Esophagus squamous epithelium (tissue), 5 donors: ENCODE data around the gene IL21R. TPM values are rescaled to one million over a fixed set of nuclear protein-coding genes. Genes with fewer than 3 reads are reported as not detected.
A peak's percentile ranks its signal among the peaks of the same experiment; 100 is the strongest.

Experiments used
- DNase-seq: peaks from one replicate; lab custom pipeline; 2025; lab: John Stamatoyannopoulos, UW
- H3K27ac ChIP-seq, 4 donors: fragments of 200-600 bp; sonication (generic); one replicate each; pipeline ENCODE4 v1.5.1; 2016 to 2019; ENCODE audit warnings: mild to moderate bottlenecking in 1 of 4
- H3K27me3 ChIP-seq, 4 donors: fragments of 200-600 bp; sonication (generic); 1 replicate in 3 of 4; 2 replicates in 1 of 4; pipeline versions ENCODE4 v1.5.1 to v1.6.0; 2017 to 2021; ENCODE audit warnings: antibody characterized with exemption in 1 of 4
- H3K36me3 ChIP-seq, 3 donors: fragments of 200-600 bp; sonication (generic); one replicate each; pipeline ENCODE4 v1.5.1; 2016 to 2019
- H3K4me1 ChIP-seq, 3 donors: fragments of 200-600 bp; sonication (generic); one replicate each; pipeline ENCODE4 v1.5.1; 2017 to 2019
- H3K4me3 ChIP-seq, 4 donors: fragments of 200-600 bp; sonication (generic); 1 replicate in 3 of 4; 2 replicates in 1 of 4; pipeline ENCODE4 v1.5.1; 2016 to 2019; ENCODE audit warnings: mild to moderate bottlenecking in 2 of 4, moderate library complexity in 1 of 4
- H3K9me3 ChIP-seq, 3 donors: fragments of 200-600 bp; sonication (generic); one replicate each; pipeline ENCODE4 v1.5.1; 2016 to 2019
- POLR2A ChIP-seq, 4 donors: fragments of 450-650 bp; IDR thresholded peaks; one replicate each; pipeline ENCODE4 v1.6.1; 2017; ENCODE audit warnings: antibody characterized with exemption in 4 of 4, mild to moderate bottlenecking in 4 of 4, moderate library complexity in 3 of 4
- WGBS, 2 donors: methylation state at CpG; one replicate each; pipeline ENCODE4 v1.1.5; 2018; 5-methylcytosine and 5-hydroxymethylcytosine counted together
- intact Hi-C: fragments of 100-400 bp; cut with DNase I; formaldehyde crosslinking; loops from one replicate; pipeline ENCODE4 v1.15.0; 2022
- total RNA-seq, 4 donors: library from RNA; depleted of rRNA; stranded (reverse); fragments of >200 nt; gene quantifications; one replicate each; pipeline ENCODE4 v1.1.0, GENCODE V29; 2016
- TF ChIP-seq, protein P1 (sequence below), 6 experiments: fragments of 450-650 bp in 4 of 6; fragments of 200-600 bp in 2 of 6; sonication (generic) in 2 of 6; IDR thresholded peaks; one replicate each; pipeline ENCODE4 v1.5.1; 2016 to 2019; ENCODE audit warnings: antibody characterized with exemption in 6 of 6, mild to moderate bottlenecking in 4 of 6, moderate library complexity in 4 of 6
- donor health status: DM: yes; HTN: yes; CAD: no.

The IL21R gene
- total RNA-seq, 4 donors from 2014 or later = 0.23 to 1.2 (median 0.39) TPM

GRCh38 chr16:27368358-27368722, 33.6 kb upstream of the IL21R start:
- intact Hi-C loops = loop anchor here (5.0 kb wide), 1 partner anchor 131 kb away; no protein-coding TSS in a partner anchor
- TF ChIP-seq, protein P1, sequence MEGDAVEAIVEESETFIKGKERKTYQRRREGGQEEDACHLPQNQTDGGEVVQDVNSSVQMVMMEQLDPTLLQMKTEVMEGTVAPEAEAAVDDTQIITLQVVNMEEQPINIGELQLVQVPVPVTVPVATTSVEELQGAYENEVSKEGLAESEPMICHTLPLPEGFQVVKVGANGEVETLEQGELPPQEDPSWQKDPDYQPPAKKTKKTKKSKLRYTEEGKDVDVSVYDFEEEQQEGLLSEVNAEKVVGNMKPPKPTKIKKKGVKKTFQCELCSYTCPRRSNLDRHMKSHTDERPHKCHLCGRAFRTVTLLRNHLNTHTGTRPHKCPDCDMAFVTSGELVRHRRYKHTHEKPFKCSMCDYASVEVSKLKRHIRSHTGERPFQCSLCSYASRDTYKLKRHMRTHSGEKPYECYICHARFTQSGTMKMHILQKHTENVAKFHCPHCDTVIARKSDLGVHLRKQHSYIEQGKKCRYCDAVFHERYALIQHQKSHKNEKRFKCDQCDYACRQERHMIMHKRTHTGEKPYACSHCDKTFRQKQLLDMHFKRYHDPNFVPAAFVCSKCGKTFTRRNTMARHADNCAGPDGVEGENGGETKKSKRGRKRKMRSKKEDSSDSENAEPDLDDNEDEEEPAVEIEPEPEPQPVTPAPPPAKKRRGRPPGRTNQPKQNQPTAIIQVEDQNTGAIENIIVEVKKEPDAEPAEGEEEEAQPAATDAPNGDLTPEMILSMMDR (IDR thresholded peaks at IDR 0.05) = no peak
- no peak for TF ChIP-seq POLR2A (IDR thresholded peaks at IDR 0.05)
- Histone ChIP-seq H3K4me3 (peak overlapping the region in 2 of 4 donors; percentile 23 to 49), H3K36me3 (peaks cover 3 to 10% (median 7%) of the 10 kb centered on the region in 3 donors), H3K9me3 (no peaks in the 10 kb centered on the region), H3K27me3 (no peaks in the 10 kb centered on the region), H3K4me1 (peaks cover 16 to 43% (median 30%) of the 10 kb centered on the region in 3 donors), H3K27ac (peak overlapping the region in 3 of 4 donors; percentile 71 to 75 (median 73))
- WGBS, 2 donors = 32 to 40% methylated on average over 6 to 8 of the region's 9 CpGs
- no peak for DNase-seq

- H3K36me3 ChIP-seq = no peaks in the 10 kb centered on the region
- no peak for DNase-seq
- H3K27ac ChIP-seq = no peak overlapping the region
- no peaks in the 10 kb centered on the region for H3K27me3 ChIP-seq
- H3K4me1 ChIP-seq = peaks cover 6 to 34% (median 15%) of the 10 kb centered on the region in 3 donors
- 81 to 87% methylated on average over 3 of the region's 3 CpGs for WGBS, 2 donors
- intact Hi-C loops = loop anchor here (5.0 kb wide), 1 partner anchor 133 kb away; no protein-coding TSS in a partner anchor
- H3K4me3 ChIP-seq = no peak overlapping the region
- TF ChIP-seq, protein P1 (IDR thresholded peaks at IDR 0.05) = no peak
- no peak for TF ChIP-seq POLR2A (IDR thresholded peaks at IDR 0.05)
- H3K9me3 ChIP-seq = no peaks in the 10 kb centered on the region
Measured at GRCh38 chr16:27369806-27370205, 32.2 kb upstream of the IL21R start.

- TF ChIP-seq, protein P1 (IDR thresholded peaks at IDR 0.05) = no peak
- no peak for TF ChIP-seq POLR2A (IDR thresholded peaks at IDR 0.05)
- no peaks in the 10 kb centered on the region for H3K9me3 ChIP-seq
- H3K27ac ChIP-seq = no peak overlapping the region
- intact Hi-C loops = no loop called here
- DNase-seq = no peak
- H3K4me1 ChIP-seq = peaks cover 6 to 34% (median 13%) of the 10 kb centered on the region in 3 donors
- H3K27me3 ChIP-seq = no peaks in the 10 kb centered on the region
- no peak overlapping the region for H3K4me3 ChIP-seq
- no peaks in the 10 kb centered on the region for H3K36me3 ChIP-seq
Measured at GRCh38 chr16:27370318-27370717, 31.7 kb upstream of the IL21R start.

DNA sequence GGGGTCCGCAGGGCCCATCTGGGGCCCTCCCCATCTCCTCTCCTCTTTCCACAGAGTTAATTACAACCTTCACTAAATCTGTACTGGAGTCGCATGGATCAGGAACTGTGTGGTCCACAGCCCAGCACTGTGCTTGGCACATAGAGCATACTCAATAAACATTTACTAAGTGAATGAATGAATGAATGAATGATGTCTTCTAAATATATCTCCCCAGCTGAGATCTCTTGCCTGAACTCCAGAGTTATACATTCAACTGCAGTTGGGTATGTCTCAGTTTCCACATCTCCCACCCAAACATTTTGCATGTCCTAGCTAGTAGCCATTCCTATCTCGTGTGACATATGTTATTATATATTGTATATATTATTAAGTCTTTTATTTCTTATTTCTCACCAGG, 28.7 kb upstream of the IL21R start:
- peaks cover 0 to 12% (median 0%) of the 10 kb centered on the region in 3 donors for H3K4me1 ChIP-seq
- no peak overlapping the region for H3K27ac ChIP-seq
- H3K9me3 ChIP-seq = no peaks in the 10 kb centered on the region
- TF ChIP-seq POLR2A (IDR thresholded peaks at IDR 0.05) = no peak
- TF ChIP-seq, protein P1 (IDR thresholded peaks at IDR 0.05) = no peak
- no peaks in the 10 kb centered on the region for H3K27me3 ChIP-seq
- no peak overlapping the region for H3K4me3 ChIP-seq
- DNase-seq = no peak
- intact Hi-C loops = no loop called here
- 81 to 83% methylated on average over 3 of the region's 3 CpGs for WGBS, 2 donors
- H3K36me3 ChIP-seq = no peaks in the 10 kb centered on the region

- TF ChIP-seq, protein P1 (IDR thresholded peaks at IDR 0.05) = no peak
- no peak for TF ChIP-seq POLR2A (IDR thresholded peaks at IDR 0.05)
- WGBS, 2 donors = 58 to 67% methylated on average over 7 to 8 of the region's 8 CpGs
- no peak for DNase-seq
- H3K4me3 ChIP-seq = no peak overlapping the region
- H3K36me3 ChIP-seq = no peaks in the 10 kb centered on the region
- H3K27me3 ChIP-seq = no peaks in the 10 kb centered on the region
- intact Hi-C loops = no loop called here
- H3K27ac ChIP-seq = peak overlapping the region in 2 of 4 donors; percentile 31 to 50
- H3K4me1 ChIP-seq = peaks cover 0 to 10% (median 0%) of the 10 kb centered on the region in 3 donors
- H3K9me3 ChIP-seq = no peaks in the 10 kb centered on the region
Measured at GRCh38 chr16:27374221-27374803, 27.7 kb upstream of the IL21R start.
